Lung (tissue), 12 donors: ENCODE data around the gene TMEM181. TPM values are rescaled to one million over a fixed set of nuclear protein-coding genes. Genes with fewer than 3 reads are reported as not detected.
"Not testable (repeated sequence)": the region's sequence is repeated elsewhere in the genome, so short reads cannot be mapped to it uniquely, and the experiment has no call there.

Experiments used
- ATAC-seq: fragments of 200-7000 bp; cut with Tn5 transposase; one replicate; pipeline ENCODE4 v1.9.1; 2020; ENCODE audit warnings: moderate number of reproducible peaks; ENCODE audit not compliant: insufficient read depth, low FRiP score
- DNase-seq, 3 donors: peaks; one replicate each; pipeline ENCODE4 v3.0.0-alpha.2; 2013 to 2017
- H3K27ac ChIP-seq, 2 donors: one replicate each; pipeline ENCODE4 v1.5.1; 2013; ENCODE audit warnings: mild to moderate bottlenecking in 2 of 2, moderate library complexity in 2 of 2, control low read depth in 1 of 2, inconsistent platforms in 1 of 2, low read depth in 1 of 2, low read length in 1 of 2
- H3K27me3 ChIP-seq, 3 donors: one replicate each; pipeline ENCODE4 v1.5.1; 2013; ENCODE audit warnings: low read length in 2 of 3; ENCODE audit not compliant: control insufficient read depth in 3 of 3, insufficient read depth in 3 of 3
- H3K36me3 ChIP-seq, 4 donors: one replicate each; pipeline ENCODE4 v1.5.1; 2013; ENCODE audit warnings: low read length in 4 of 4, mild to moderate bottlenecking in 1 of 4, moderate library complexity in 1 of 4; ENCODE audit not compliant: control insufficient read depth in 4 of 4, insufficient read depth in 4 of 4
- H3K4me1 ChIP-seq, 5 donors: one replicate each; pipeline ENCODE4 v1.5.1; 2013; ENCODE audit warnings: low read length in 5 of 5, mild to moderate bottlenecking in 2 of 5, moderate library complexity in 1 of 5; ENCODE audit not compliant: control insufficient read depth in 5 of 5, insufficient read depth in 5 of 5
- H3K4me3 ChIP-seq: one replicate; pipeline ENCODE4 v1.5.1; 2013; ENCODE audit warnings: mild to moderate bottlenecking, control low read depth, moderate library complexity
- H3K9ac ChIP-seq, 2 donors: one replicate each; pipeline ENCODE4 v1.5.1; 2013; ENCODE audit warnings: low read length in 2 of 2, control low read depth in 1 of 2; ENCODE audit not compliant: insufficient read depth in 1 of 2
- H3K9me3 ChIP-seq, 4 donors: one replicate each; pipeline ENCODE4 v1.5.1; 2013; ENCODE audit warnings: low read length in 3 of 4, mild to moderate bottlenecking in 1 of 4, moderate library complexity in 1 of 4; ENCODE audit not compliant: control insufficient read depth in 4 of 4, insufficient read depth in 3 of 4
- WGBS, 2 donors: extraction: QIAGEN DNeasy Blood & Tissue Kit; methylation state at CpG; one replicate each; pipeline ENCODE4 v1.1.7; 2013; 5-methylcytosine and 5-hydroxymethylcytosine counted together
- polyA plus RNA-seq, 2 donors: library from polyadenylated mRNA; stranded (reverse); fragments of 200-250 nt; gene quantifications; one replicate each; pipeline ENCODE4 v1.2.1, GENCODE V29; 2013
- total RNA-seq, 2 donors: library from RNA; depleted of rRNA in 1 of 2; stranded (reverse); fragments of >200 nt in 1 of 2; gene quantifications; one replicate each; pipeline ENCODE4 v1.2.1, GENCODE V29; 2014 to 2021
- TF ChIP-seq, protein P1 (sequence below): IDR thresholded peaks from 2 replicates; pipeline ENCODE4 v1.5.1; 2012; ENCODE audit warnings: mild to moderate bottlenecking; ENCODE audit errors: control extremely low read depth, extremely low read depth
- donor health status: control.
- donor health status: control.
- donor health status: Bipolar disorder and iron deficiency.
- donor health status: healthy.
- donor health status: DM: yes; HTN: yes; CAD: no.

TMEM181 gene
- total and polyA plus RNA-seq, 4 donors, result 14.5 to 28.5 (median 20.5) TPM

DNA sequence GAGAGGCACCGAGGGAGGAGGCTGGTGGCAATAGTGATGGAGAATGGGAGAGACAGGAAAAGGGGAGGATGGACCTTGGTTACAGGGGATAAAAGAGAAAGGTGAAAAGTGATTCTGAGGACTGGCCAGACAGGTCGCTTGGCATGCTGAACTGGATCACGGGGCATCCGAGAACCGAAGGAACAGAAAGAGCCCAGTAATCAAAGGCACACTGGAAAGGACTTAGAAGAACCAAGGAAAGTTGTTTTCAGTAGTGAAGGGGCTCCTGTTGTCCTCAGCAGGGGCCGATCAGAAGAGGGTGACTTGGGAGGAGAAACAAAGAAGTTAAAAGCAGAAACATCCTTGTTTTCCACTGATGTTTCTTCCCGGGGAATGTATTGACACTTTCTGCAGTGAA is 108.8 kb downstream of the TMEM181 start:
- no peak for DNase-seq
- H3K27me3 ChIP-seq, result peaks cover 0 to 2% (median 0%) of the 10 kb centered on the region in 3 donors
- TF ChIP-seq, protein P1, sequence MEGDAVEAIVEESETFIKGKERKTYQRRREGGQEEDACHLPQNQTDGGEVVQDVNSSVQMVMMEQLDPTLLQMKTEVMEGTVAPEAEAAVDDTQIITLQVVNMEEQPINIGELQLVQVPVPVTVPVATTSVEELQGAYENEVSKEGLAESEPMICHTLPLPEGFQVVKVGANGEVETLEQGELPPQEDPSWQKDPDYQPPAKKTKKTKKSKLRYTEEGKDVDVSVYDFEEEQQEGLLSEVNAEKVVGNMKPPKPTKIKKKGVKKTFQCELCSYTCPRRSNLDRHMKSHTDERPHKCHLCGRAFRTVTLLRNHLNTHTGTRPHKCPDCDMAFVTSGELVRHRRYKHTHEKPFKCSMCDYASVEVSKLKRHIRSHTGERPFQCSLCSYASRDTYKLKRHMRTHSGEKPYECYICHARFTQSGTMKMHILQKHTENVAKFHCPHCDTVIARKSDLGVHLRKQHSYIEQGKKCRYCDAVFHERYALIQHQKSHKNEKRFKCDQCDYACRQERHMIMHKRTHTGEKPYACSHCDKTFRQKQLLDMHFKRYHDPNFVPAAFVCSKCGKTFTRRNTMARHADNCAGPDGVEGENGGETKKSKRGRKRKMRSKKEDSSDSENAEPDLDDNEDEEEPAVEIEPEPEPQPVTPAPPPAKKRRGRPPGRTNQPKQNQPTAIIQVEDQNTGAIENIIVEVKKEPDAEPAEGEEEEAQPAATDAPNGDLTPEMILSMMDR, result no peak
- H3K36me3 ChIP-seq, result no peaks in the 10 kb centered on the region
- H3K9me3 ChIP-seq, result no peaks in the 10 kb centered on the region
- ATAC-seq, result no peak
- no peak overlapping the region for H3K4me3 ChIP-seq
- peaks cover 0 to 19% (median 3%) of the 10 kb centered on the region in 5 donors for H3K4me1 ChIP-seq
- peak overlapping the region in 1 of 2 donors; percentile 38 for H3K9ac ChIP-seq
- WGBS, 2 donors, result 76 to 83% methylated on average over 7 of the region's 7 CpGs
- peak overlapping the region in 1 of 2 donors; percentile 0 for H3K27ac ChIP-seq

DNA sequence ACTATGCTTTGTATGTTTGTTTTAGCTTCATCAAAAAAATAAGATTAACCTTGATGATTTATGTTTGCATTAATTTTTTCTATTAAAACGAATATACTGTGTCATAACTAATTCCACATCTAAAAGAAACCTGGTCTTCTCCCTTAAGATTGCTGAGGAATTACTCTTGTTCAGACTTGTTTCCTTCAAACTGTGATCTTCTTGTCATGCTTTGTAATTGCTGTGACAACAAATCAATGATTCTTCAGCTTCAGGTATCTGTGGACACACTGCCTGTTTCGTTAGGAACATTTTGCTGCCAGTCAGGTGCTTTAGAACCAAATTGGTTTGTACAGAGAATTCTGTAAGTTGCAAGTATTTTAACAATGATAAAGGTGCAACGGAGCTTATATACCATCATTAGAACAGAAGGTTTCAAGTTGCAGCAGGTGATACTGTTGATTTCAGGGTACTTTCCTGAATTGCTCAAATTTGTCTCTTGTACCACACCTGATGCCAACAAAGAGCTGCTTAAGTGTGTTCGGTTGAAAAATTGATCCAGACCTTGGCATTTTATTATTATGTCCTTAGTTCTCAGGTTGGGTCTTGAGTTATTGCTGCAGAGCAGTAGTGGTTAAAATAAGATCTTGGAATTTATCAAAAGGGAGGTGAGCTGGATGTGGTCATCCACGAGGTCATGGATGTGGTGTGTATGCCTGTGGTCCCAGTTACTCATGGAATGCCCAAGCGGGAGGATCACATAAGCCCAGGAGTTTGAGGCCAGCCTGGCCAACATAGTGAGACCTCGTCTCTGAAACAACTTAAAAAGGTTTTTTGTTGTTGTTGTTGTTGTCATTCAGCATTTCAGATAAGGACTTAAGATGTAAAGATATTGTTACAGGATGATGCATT is 109.5 kb downstream of the TMEM181 start:
- no peak for ATAC-seq
- 78 to 89% methylated on average over 7 of the region's 7 CpGs for WGBS, 2 donors

DNA sequence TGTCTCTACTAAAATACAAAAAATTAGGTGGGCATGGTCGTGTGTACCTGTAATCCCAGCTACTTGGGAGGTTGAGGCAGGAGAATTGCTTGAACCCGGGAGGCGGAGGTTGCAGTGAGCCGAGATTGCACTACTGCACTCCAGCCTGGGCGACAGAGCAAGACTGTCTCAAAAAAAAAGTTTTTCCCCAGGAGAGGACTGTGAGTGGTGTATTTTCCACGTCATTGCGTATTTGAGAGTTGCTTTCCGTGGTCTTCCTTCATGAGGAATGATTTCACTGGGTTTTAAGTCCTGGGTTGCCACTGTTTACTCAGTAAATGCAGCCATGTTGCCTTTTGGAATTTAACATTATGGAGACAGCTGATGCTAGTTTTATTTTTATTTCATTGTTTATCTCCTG is 112.2 kb downstream of the TMEM181 start:
- not testable (repeated sequence) for H3K9me3 ChIP-seq, H3K27me3 ChIP-seq, H3K9ac ChIP-seq, H3K27ac ChIP-seq, H3K4me3 ChIP-seq, ATAC-seq, H3K36me3 ChIP-seq, DNase-seq
- peaks cover 0 to 14% (median 0%) of the 10 kb centered on the region in 5 donors for H3K4me1 ChIP-seq
- WGBS, 2 donors, result 91 to 94% methylated on average over 8 of the region's 8 CpGs

More for the DNA sequence above, 109.5 kb downstream of the TMEM181 start:
- no peak for DNase-seq
- no peak overlapping the region for H3K27ac ChIP-seq
- H3K9me3 ChIP-seq, result no peaks in the 10 kb centered on the region
- peak overlapping the region in 1 of 2 donors; percentile 38 for H3K9ac ChIP-seq
- peaks cover 0 to 2% (median 0%) of the 10 kb centered on the region in 3 donors for H3K27me3 ChIP-seq
- H3K4me3 ChIP-seq, result no peak overlapping the region
- TF ChIP-seq, protein P1, result no peak
- H3K36me3 ChIP-seq, result no peaks in the 10 kb centered on the region
- peaks cover 0 to 19% (median 3%) of the 10 kb centered on the region in 5 donors for H3K4me1 ChIP-seq

DNA sequence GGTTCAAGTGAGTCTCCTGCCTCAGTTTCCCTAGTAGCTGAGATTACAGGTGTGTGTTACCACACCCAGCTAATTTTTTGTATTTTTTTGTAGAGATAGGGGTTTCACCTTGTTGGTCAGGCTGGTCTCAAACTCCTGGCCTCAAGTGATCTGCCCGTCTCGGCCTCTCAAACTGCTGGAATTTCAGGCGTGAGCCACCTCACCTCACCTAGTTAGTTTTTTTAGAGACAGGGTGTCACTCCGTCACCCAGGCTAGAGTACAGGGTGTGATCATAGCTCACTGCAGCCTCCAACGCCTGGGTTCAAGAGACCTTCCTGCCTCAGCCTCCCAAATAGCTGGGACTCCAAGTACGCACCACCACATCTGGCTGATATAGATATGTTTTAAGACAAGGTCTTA is 112.8 kb downstream of the TMEM181 start:
- ATAC-seq, result no peak
- Histone ChIP-seq H3K4me3 (no peak overlapping the region), H3K36me3 (no peaks in the 10 kb centered on the region), H3K27me3 (no peaks in the 10 kb centered on the region), H3K27ac (no peak overlapping the region), H3K9ac (no peak overlapping the region), H3K4me1 (peaks cover 0 to 8% (median 0%) of the 10 kb centered on the region in 5 donors), H3K9me3 (no peaks in the 10 kb centered on the region)
- TF ChIP-seq, protein P1, result no peak
- 95 to 96% methylated on average over 6 of the region's 6 CpGs for WGBS, 2 donors
- no peak for DNase-seq
